HG03342 (cell line): Measurements from ENCODE around the gene CENATAC.
"Not testable (repeated sequence)": the region's sequence is repeated elsewhere in the genome, so short reads cannot be mapped to it uniquely, and the experiment has no call there.

Source experiments
- ATAC-seq: cut with Tn5 transposase; IDR thresholded peaks from one replicate; pipeline ENCODE4 v1.9.1; 2021; ENCODE audit warnings: mild to moderate bottlenecking, moderate library complexity; ENCODE audit not compliant: unreplicated experiment

Gene CENATAC

GRCh38 chr11:118997627-118998387 is at the start of gene CENATAC:
Gene CENATAC (plus strand): TSS chr11:118998138. CDS start chr11:118998198, 60 bp downstream.
- peak; percentile 91 for ATAC-seq

GRCh38 chr11:118953265-118953664 is 44.7 kb upstream of the CENATAC start:
- ATAC-seq: no peak

- ATAC-seq: not testable (repeated sequence)
Observed at GRCh38 chr11:118953976-118954375, 44.0 kb upstream of the CENATAC start.

GRCh38 chr11:118956094-118956846 is 41.7 kb upstream of the CENATAC start, which contains the start of gene UPK2:
Gene UPK2 (plus strand): TSS chr11:118956298. CDS start chr11:118956351, 53 bp downstream.
- ATAC-seq: no peak

GRCh38 chr11:118956847-118957469 is 41.0 kb upstream of the CENATAC start:
- ATAC-seq: no peak

GRCh38 chr11:118957549-118957948 is 40.4 kb upstream of the CENATAC start:
- no peak for ATAC-seq

GRCh38 chr11:118957968-118958367 is 40.0 kb upstream of the CENATAC start:
- no peak for ATAC-seq

GRCh38 chr11:118958577-118958976 is 39.4 kb upstream of the CENATAC start:
- ATAC-seq: no peak

- ATAC-seq: no peak
Observed at GRCh38 chr11:118961189-118961588, 36.7 kb upstream of the CENATAC start.

- no peak for ATAC-seq
Observed at GRCh38 chr11:118961591-118961990, 36.3 kb upstream of the CENATAC start.

GRCh38 chr11:118969508-118969907 is 28.4 kb upstream of the CENATAC start:
- not testable (repeated sequence) for ATAC-seq

- no peak for ATAC-seq
Observed at GRCh38 chr11:118971646-118972045, 26.3 kb upstream of the CENATAC start, which contains the start of gene FOXR1. Gene FOXR1 (plus strand): TSS chr11:118971761. CDS start chr11:118971932, 171 bp downstream.

- no peak for ATAC-seq
Observed at GRCh38 chr11:118973985-118974384, 24.0 kb upstream of the CENATAC start.

- ATAC-seq: no peak
Observed at GRCh38 chr11:118975771-118976709, 21.9 kb upstream of the CENATAC start.

GRCh38 chr11:118979434-118979833 is 18.5 kb upstream of the CENATAC start:
- ATAC-seq: no peak

- ATAC-seq: no peak
Observed at GRCh38 chr11:118980191-118980881, 17.6 kb upstream of the CENATAC start.

GRCh38 chr11:118984337-118984736 is 13.6 kb upstream of the CENATAC start:
- ATAC-seq: not testable (repeated sequence)

- no peak for ATAC-seq
Observed at GRCh38 chr11:118984825-118985224, 13.1 kb upstream of the CENATAC start.

- ATAC-seq: no peak
Observed at GRCh38 chr11:118988280-118988679, 9.7 kb upstream of the CENATAC start.
